Adrenal gland (tissue), 12 donors: Measurements from ENCODE around the gene AFP. TPM values are rescaled to one million over a fixed set of nuclear protein-coding genes. Genes with fewer than 3 reads are reported as not detected.

Experiments
- DNase-seq, 7 donors: peaks; one replicate each; pipeline ENCODE4 v3.0.0-alpha.2; 2019 to 2020
- H3K27ac ChIP-seq, 5 donors: fragments of 200-600 bp; sonication (generic) in 4 of 5; 1 replicate in 3 of 5; 2 replicates in 2 of 5; pipeline versions ENCODE4 v1.5.1 to v1.8.0; 2016 to 2020; ENCODE audit warnings: mild to moderate bottlenecking in 1 of 5
- H3K27me3 ChIP-seq: fragments of 200-600 bp; 2 replicates; pipeline ENCODE4 v1.8.0; 2021
- H3K36me3 ChIP-seq, 2 donors: fragments of 200-600 bp; replicated peaks in 1 of 2; 1 replicate in 1 of 2; 2 replicates in 1 of 2; pipeline versions ENCODE4 v1.5.1 to v1.8.0; 2018 to 2022
- H3K4me1 ChIP-seq, 2 donors: fragments of 200-600 bp; replicated peaks in 1 of 2; 1 replicate in 1 of 2; 2 replicates in 1 of 2; pipeline versions ENCODE4 v1.5.1 to v1.8.0; 2018 to 2021
- H3K4me3 ChIP-seq, 4 donors: fragments of 200-600 bp; sonication (generic) in 3 of 4; one replicate each; pipeline ENCODE4 v1.5.1; 2016 to 2018
- H3K9me3 ChIP-seq, 3 donors: fragments of 200-600 bp; sonication (generic) in 1 of 3; replicated peaks in 1 of 3; 1 replicate in 2 of 3; 2 replicates in 1 of 3; pipeline versions ENCODE4 v1.5.1 to v1.8.0; 2016 to 2021
- CTCF ChIP-seq, 6 experiments: fragments of 450-650 bp in 4 of 6; fragments of 200-600 bp in 2 of 6; sonication (generic) in 1 of 6; IDR thresholded peaks; 1 replicate in 5 of 6; 2 replicates in 1 of 6; pipeline versions ENCODE4 v1.5.1 to v1.8.0; 2016 to 2021; ENCODE audit warnings: antibody characterized with exemption in 6 of 6, mild to moderate bottlenecking in 2 of 6, moderate library complexity in 1 of 6
- POLR2A ChIP-seq, 2 donors: fragments of 450-650 bp; IDR thresholded peaks; one replicate each; pipeline ENCODE4 v1.6.1; 2017; ENCODE audit warnings: antibody characterized with exemption in 2 of 2, mild to moderate bottlenecking in 2 of 2, moderate library complexity in 1 of 2
- WGBS, 4 donors: extraction: QIAGEN DNeasy Blood & Tissue Kit in 2 of 4; methylation state at CpG; one replicate each; pipeline versions ENCODE4 v1.1.5 to v1.1.7; 2013 to 2017; 5-methylcytosine and 5-hydroxymethylcytosine counted together
- intact Hi-C, 2 donors: fragments of 100-400 bp; cut with DNase I; formaldehyde crosslinking; loops; one replicate each; pipeline versions ENCODE4 v1.14.1 to v1.15.0; 2022 to 2023
- polyA plus RNA-seq, 3 donors: library from polyadenylated mRNA; stranded (reverse); fragments of 200-250 nt in 2 of 3; fragments of 350-450 nt in 1 of 3; fragmentation: Illumina TruSeq in 1 of 3; extraction: RNeasy Lipid Tissue Mini Kit (QIAGEN cat#74804) in 1 of 3; gene quantifications; one replicate each; pipeline ENCODE4 v1.2.3, GENCODE V29; 2013 to 2014
- total RNA-seq, 9 donors: library from RNA; depleted of rRNA in 4 of 9; stranded (reverse); fragments of >200 nt in 4 of 9; fragments of 120-200 nt in 1 of 9; fragmentation: NEBNext Ultra II Directional in 1 of 9; extraction: Animal tissue kit (Norgen Biotek cat#: 25700) in 1 of 9; gene quantifications; one replicate each; pipeline versions ENCODE4 v1.1.0 to v1.2.4, GENCODE V29; 2013 to 2023
- donor health status: healthy with polysubstance abuse.
- donor health status: Bipolar disorder and iron deficiency.
- donor health status: DM: yes; HTN: yes; CAD: no.
- donor health status: DM: no; HTN: no; CAD: no.
- donor health status: DM: no; HTN: no; CAD: no.
- donor health status: DM: yes; HTN: yes; CAD: no.

Gene AFP
- total and polyA plus RNA-seq, 12 donors: 0.16 to 2.3 (median 1.0) TPM; not detected in 5

- intact Hi-C loops: no loop called here
- H3K4me3 ChIP-seq: no peak overlapping the region
- no peaks in the 10 kb centered on the region for H3K27me3 ChIP-seq
- H3K27ac ChIP-seq: no peak overlapping the region
- H3K9me3 ChIP-seq: no peaks in the 10 kb centered on the region
- DNase-seq: no peak
- H3K4me1 ChIP-seq: no peaks in the 10 kb centered on the region
- TF ChIP-seq POLR2A (IDR thresholded peaks at IDR 0.05) (no peak), CTCF (IDR thresholded peaks at IDR 0.05) (no peak)
- no peaks in the 10 kb centered on the region for H3K36me3 ChIP-seq
Measured at GRCh38 chr4:73391774-73392173, 44.2 kb upstream of the AFP start.

GRCh38 chr4:73392936-73393335, 43.1 kb upstream of the AFP start:
- H3K27me3 ChIP-seq: no peaks in the 10 kb centered on the region
- no peaks in the 10 kb centered on the region for H3K9me3 ChIP-seq
- WGBS, 4 donors: 86 to 96% (median 91%) methylated on average over 2 of the region's 2 CpGs
- TF ChIP-seq CTCF (IDR thresholded peaks at IDR 0.05) (no peak), POLR2A (IDR thresholded peaks at IDR 0.05) (no peak)
- no peaks in the 10 kb centered on the region for H3K4me1 ChIP-seq
- no peak overlapping the region for H3K4me3 ChIP-seq
- intact Hi-C loops: no loop called here
- no peak for DNase-seq
- no peaks in the 10 kb centered on the region for H3K36me3 ChIP-seq
- no peak overlapping the region for H3K27ac ChIP-seq

- Histone ChIP-seq H3K9me3 (no peaks in the 10 kb centered on the region), H3K36me3 (no peaks in the 10 kb centered on the region), H3K27me3 (no peaks in the 10 kb centered on the region), H3K27ac (no peak overlapping the region), H3K4me1 (no peaks in the 10 kb centered on the region), H3K4me3 (no peak overlapping the region)
- TF ChIP-seq CTCF (IDR thresholded peaks at IDR 0.05): no peak
- TF ChIP-seq POLR2A (IDR thresholded peaks at IDR 0.05): no peak
- no peak for DNase-seq
- intact Hi-C loops: no loop called here
- WGBS, 4 donors: 49 to 66% (median 57%) methylated on average over 1 of the region's 1 CpG
Measured at GRCh38 chr4:73396304-73396703, 39.7 kb upstream of the AFP start.

GRCh38 chr4:73396993-73397972, 38.7 kb upstream of the AFP start:
- Histone ChIP-seq H3K4me3 (no peak overlapping the region), H3K27ac (no peak overlapping the region), H3K36me3 (no peaks in the 10 kb centered on the region), H3K27me3 (no peaks in the 10 kb centered on the region), H3K9me3 (no peaks in the 10 kb centered on the region), H3K4me1 (no peaks in the 10 kb centered on the region)
- DNase-seq: no peak
- 78 to 83% (median 81%) methylated on average over 5 of the region's 5 CpGs for WGBS, 4 donors
- TF ChIP-seq POLR2A (IDR thresholded peaks at IDR 0.05) (no peak), CTCF (IDR thresholded peaks at IDR 0.05) (no peak)
- intact Hi-C loops: no loop called here
